ENCODE measurements around the gene CARTPT. TPM values are rescaled to one million over a fixed set of nuclear protein-coding genes. Genes with fewer than 3 reads are reported as not detected.

CARTPT gene
- total RNA-seq, 8 experiments from 2014 or later: 0.29 TPM; not detected in 7

- in situ Hi-C loops (cut with MboI; ENCODE audit: low pct_unique_long_range_greater_than_20kb in 2 of 9, low sequenced_read_pairs in 9 of 9, unreplicated experiment in 9 of 9): no loop called here
- WGBS, 10 experiments: 33 to 72% (median 48%) methylated on average over 1 to 3 of the region's 3 CpGs; no CpG with 5 or more reads in 5 of the 10 experiments
- no peak for ATAC-seq (replicated peaks in 6 of 8)
These were observed 17.7 kb upstream of the CARTPT start for GRCh38 chr5:71701407-71701806.

GRCh38 chr5:71703941-71704340 lies 15.1 kb upstream of the CARTPT start:
- no peak overlapping the region for H3K27ac ChIP-seq
- H3K4me1 ChIP-seq (replicated peaks in 1 of 2): no peaks in the 10 kb centered on the region
- 0 to 35% (median 10%) methylated on average over 1 to 4 of the region's 4 CpGs; no CpG with 5 or more reads in 2 of the 10 experiments for WGBS, 10 experiments
- peak in 3 of 8 experiments; percentile 36 to 49 (median 49) for ATAC-seq (replicated peaks in 6 of 8)
- H3K4me3 ChIP-seq: no peak overlapping the region
- in situ Hi-C loops (cut with MboI; ENCODE audit: low pct_unique_long_range_greater_than_20kb in 2 of 9, low sequenced_read_pairs in 9 of 9, unreplicated experiment in 9 of 9): no loop called here

More at GRCh38 chr5:71701407-71701806, 17.7 kb upstream of the CARTPT start:
- Histone ChIP-seq H3K4me1 (replicated peaks in 1 of 2) (no peaks in the 10 kb centered on the region), H3K27ac (no peak overlapping the region), H3K4me3 (no peak overlapping the region)

GRCh38 chr5:71705421-71705820 lies 13.7 kb upstream of the CARTPT start:
- in situ Hi-C loops (cut with MboI; ENCODE audit: low pct_unique_long_range_greater_than_20kb in 2 of 9, low sequenced_read_pairs in 9 of 9, unreplicated experiment in 9 of 9): no loop called here
- H3K4me1 ChIP-seq (replicated peaks in 1 of 2): no peaks in the 10 kb centered on the region
- 7 to 100% (median 83%) methylated on average over 1 to 4 of the region's 5 CpGs; no CpG with 5 or more reads in 2 of the 10 experiments for WGBS, 10 experiments
- no peak overlapping the region for H3K27ac ChIP-seq
- H3K4me3 ChIP-seq: no peak overlapping the region
- no peak for ATAC-seq (replicated peaks in 6 of 8)

GRCh38 chr5:71706906-71707305 lies 12.2 kb upstream of the CARTPT start:
- WGBS, 10 experiments: 13 to 92% (median 70%) methylated on average over 1 to 3 of the region's 3 CpGs; no CpG with 5 or more reads in 1 of the 10 experiments
- H3K27ac ChIP-seq: no peak overlapping the region
- H3K4me1 ChIP-seq (replicated peaks in 1 of 2): no peaks in the 10 kb centered on the region
- in situ Hi-C loops (cut with MboI; ENCODE audit: low pct_unique_long_range_greater_than_20kb in 2 of 9, low sequenced_read_pairs in 9 of 9, unreplicated experiment in 9 of 9): no loop called here
- H3K4me3 ChIP-seq: no peak overlapping the region
- no peak for ATAC-seq (replicated peaks in 6 of 8)

- H3K27ac ChIP-seq: no peak overlapping the region
- in situ Hi-C loops (cut with MboI; ENCODE audit: low pct_unique_long_range_greater_than_20kb in 2 of 9, low sequenced_read_pairs in 9 of 9, unreplicated experiment in 9 of 9): no loop called here
- WGBS, 10 experiments: 0 to 93% (median 75%) methylated on average over 1 to 4 of the region's 4 CpGs; no CpG with 5 or more reads in 1 of the 10 experiments
- ATAC-seq (replicated peaks in 6 of 8): peak in 1 of 8 experiments; percentile 64
- H3K4me3 ChIP-seq: no peak overlapping the region
- no peaks in the 10 kb centered on the region for H3K4me1 ChIP-seq (replicated peaks in 1 of 2)
These were observed 7.5 kb upstream of the CARTPT start for GRCh38 chr5:71711610-71712009.

GRCh38 chr5:71714911-71715310 lies 4.2 kb upstream of the CARTPT start:
- Histone ChIP-seq H3K4me3 (no peak overlapping the region), H3K4me1 (replicated peaks in 1 of 2) (peaks cover 5 to 10% of the 10 kb centered on the region in 2 donors), H3K27ac (no peak overlapping the region)
- WGBS, 10 experiments: 0 to 35% (median 14%) methylated on average over 1 to 2 of the region's 2 CpGs; no CpG with 5 or more reads in 3 of the 10 experiments
- peak in 1 of 8 experiments; percentile 64 for ATAC-seq (replicated peaks in 6 of 8)
- in situ Hi-C loops (cut with MboI; ENCODE audit: low pct_unique_long_range_greater_than_20kb in 2 of 9, low sequenced_read_pairs in 9 of 9, unreplicated experiment in 9 of 9): no loop called here

GRCh38 chr5:71727978-71728377 lies 8.9 kb downstream of the CARTPT start:
- H3K27ac ChIP-seq: no peak overlapping the region
- ATAC-seq (replicated peaks in 6 of 8): peak in 5 of 8 experiments; percentile 67 to 93 (median 74)
- peaks cover 0 to 5% of the 10 kb centered on the region in 2 donors for H3K4me1 ChIP-seq (replicated peaks in 1 of 2)
- in situ Hi-C loops (cut with MboI; ENCODE audit: low pct_unique_long_range_greater_than_20kb in 2 of 9, low sequenced_read_pairs in 9 of 9, unreplicated experiment in 9 of 9): loop anchor here in 1 of 9 experiments (25.0 kb wide), 1 partner anchor 91 kb away; no protein-coding TSS in a partner anchor
- 0 to 71% (median 66%) methylated on average over 1 to 2 of the region's 2 CpGs; no CpG with 5 or more reads in 5 of the 10 experiments for WGBS, 10 experiments
- no peak overlapping the region for H3K4me3 ChIP-seq

- no peak overlapping the region for H3K27ac ChIP-seq
- ATAC-seq (replicated peaks in 6 of 8): no peak
- peaks cover 0 to 5% of the 10 kb centered on the region in 2 donors for H3K4me1 ChIP-seq (replicated peaks in 1 of 2)
- H3K4me3 ChIP-seq: no peak overlapping the region
- in situ Hi-C loops (cut with MboI; ENCODE audit: low pct_unique_long_range_greater_than_20kb in 2 of 9, low sequenced_read_pairs in 9 of 9, unreplicated experiment in 9 of 9): loop anchor here in 1 of 9 experiments (25.0 kb wide), 1 partner anchor 94 kb away; no protein-coding TSS in a partner anchor
These were observed 11.9 kb downstream of the CARTPT start for GRCh38 chr5:71731015-71731414.

- 25 to 100% (median 100%) methylated on average over 1 of the region's 1 CpG; no CpG with 5 or more reads in 3 of the 10 experiments for WGBS, 10 experiments
These were observed 12.9 kb downstream of the CARTPT start for GRCh38 chr5:71732011-71732410.

GRCh38 chr5:71734141-71734540 lies 15.1 kb downstream of the CARTPT start:
- in situ Hi-C loops (cut with MboI; ENCODE audit: low pct_unique_long_range_greater_than_20kb in 2 of 9, low sequenced_read_pairs in 9 of 9, unreplicated experiment in 9 of 9): loop anchor here in 1 of 9 experiments (25.0 kb wide), 1 partner anchor 97 kb away; no protein-coding TSS in a partner anchor

More at GRCh38 chr5:71732011-71732410, 12.9 kb downstream of the CARTPT start:
- Histone ChIP-seq H3K27ac (no peak overlapping the region), H3K4me1 (replicated peaks in 1 of 2) (peaks cover 0 to 5% of the 10 kb centered on the region in 2 donors), H3K4me3 (no peak overlapping the region)
- in situ Hi-C loops (cut with MboI; ENCODE audit: low pct_unique_long_range_greater_than_20kb in 2 of 9, low sequenced_read_pairs in 9 of 9, unreplicated experiment in 9 of 9): loop anchor here in 1 of 9 experiments (25.0 kb wide), 1 partner anchor 95 kb away; no protein-coding TSS in a partner anchor
- no peak for ATAC-seq (replicated peaks in 6 of 8)

GRCh38 chr5:71737931-71738539 lies 19.0 kb downstream of the CARTPT start:
- H3K27ac ChIP-seq: no peak overlapping the region
- no peak for ATAC-seq (replicated peaks in 6 of 8)
- 43 to 100% (median 81%) methylated on average over 1 to 6 of the region's 7 CpGs for WGBS, 10 experiments
- in situ Hi-C loops (cut with MboI; ENCODE audit: low pct_unique_long_range_greater_than_20kb in 2 of 9, low sequenced_read_pairs in 9 of 9, unreplicated experiment in 9 of 9): loop anchor here in 1 of 9 experiments (25.0 kb wide), 1 partner anchor 101 kb away; no protein-coding TSS in a partner anchor
- peaks cover 0 to 10% of the 10 kb centered on the region in 2 donors for H3K4me1 ChIP-seq (replicated peaks in 1 of 2)
- H3K4me3 ChIP-seq: no peak overlapping the region

More at GRCh38 chr5:71734141-71734540, 15.1 kb downstream of the CARTPT start:
- no peak overlapping the region for H3K4me3 ChIP-seq
- peaks cover 0 to 10% of the 10 kb centered on the region in 2 donors for H3K4me1 ChIP-seq (replicated peaks in 1 of 2)
- no peak overlapping the region for H3K27ac ChIP-seq
- no peak for ATAC-seq (replicated peaks in 6 of 8)

- 20 to 85% (median 58%) methylated on average over 2 to 4 of the region's 4 CpGs for WGBS, 10 experiments
- in situ Hi-C loops (cut with MboI; ENCODE audit: low pct_unique_long_range_greater_than_20kb in 2 of 9, low sequenced_read_pairs in 9 of 9, unreplicated experiment in 9 of 9): loop anchor here in 1 of 9 experiments (25.0 kb wide), 1 partner anchor 102 kb away; no protein-coding TSS in a partner anchor
These were observed 19.7 kb downstream of the CARTPT start for GRCh38 chr5:71738662-71739361.

More at GRCh38 chr5:71738662-71739361, 19.7 kb downstream of the CARTPT start:
- peak in 5 of 8 experiments; percentile 31 to 75 (median 59) for ATAC-seq (replicated peaks in 6 of 8)
- H3K27ac ChIP-seq: no peak overlapping the region
- H3K4me1 ChIP-seq (replicated peaks in 1 of 2): peaks cover 0 to 10% of the 10 kb centered on the region in 2 donors
- no peak overlapping the region for H3K4me3 ChIP-seq

Measured in motor neuron (in vitro differentiated cells).